Breast epithelium (tissue), 4 donors: ENCODE measurements around the gene ANKRD53. TPM values are rescaled to one million over a fixed set of nuclear protein-coding genes. Genes with fewer than 3 reads are reported as not detected.

Source experiments
- DNase-seq, 2 donors: peaks; one replicate each; pipeline ENCODE4 v3.0.0-alpha.2; 2019; ENCODE audit warnings: low spot score in 2 of 2
- H3K27ac ChIP-seq, 2 donors: fragments of 200-600 bp; sonication (generic) in 1 of 2; one replicate each; pipeline ENCODE4 v1.5.1; 2016 to 2019; ENCODE audit warnings: mild to moderate bottlenecking in 1 of 2
- H3K27me3 ChIP-seq, 2 donors: fragments of 200-600 bp; sonication (generic) in 1 of 2; one replicate each; pipeline versions ENCODE4 v1.5.1 to v1.6.0; 2017 to 2019; ENCODE audit warnings: control low read depth in 1 of 2, mild to moderate bottlenecking in 1 of 2
- H3K36me3 ChIP-seq: fragments of 200-600 bp; one replicate; pipeline ENCODE4 v1.5.1; 2019
- H3K4me1 ChIP-seq, 2 donors: fragments of 200-600 bp; sonication (generic); one replicate each; pipeline ENCODE4 v1.5.1; 2016 to 2019; ENCODE audit warnings: control low read depth in 1 of 2
- H3K4me3 ChIP-seq, 3 donors: fragments of 200-600 bp; sonication (generic); 1 replicate in 2 of 3; 2 replicates in 1 of 3; pipeline ENCODE4 v1.5.1; 2016 to 2019; ENCODE audit warnings: mild to moderate bottlenecking in 3 of 3, moderate library complexity in 2 of 3
- H3K9me3 ChIP-seq, 2 donors: fragments of 200-600 bp; sonication (generic) in 1 of 2; one replicate each; pipeline ENCODE4 v1.5.1; 2016 to 2019; ENCODE audit warnings: control low read depth in 1 of 2
- CTCF ChIP-seq, 3 donors: fragments of 450-650 bp; IDR thresholded peaks; one replicate each; pipeline ENCODE4 v1.5.1; 2016 to 2017; ENCODE audit warnings: antibody characterized with exemption in 3 of 3, mild to moderate bottlenecking in 3 of 3, moderate library complexity in 3 of 3
- POLR2A ChIP-seq: fragments of 450-650 bp; IDR thresholded peaks from one replicate; pipeline ENCODE4 v1.6.1; 2016; ENCODE audit warnings: antibody characterized with exemption, mild to moderate bottlenecking, moderate library complexity
- POLR2AphosphoS5 ChIP-seq, 3 donors: sonication (generic); formaldehyde crosslinking; IDR thresholded peaks; one replicate each; pipeline ENCODE4 v1.6.1; 2017; ENCODE audit warnings: antibody characterized with exemption in 3 of 3
- intact Hi-C: fragments of 100-400 bp; cut with DNase I; formaldehyde crosslinking; loops from one replicate; pipeline ENCODE4 v1.15.1; 2023; ENCODE audit warnings: low total_unique reads
- total RNA-seq, 3 donors: library from RNA; depleted of rRNA; stranded (reverse); fragments of >200 nt; gene quantifications; one replicate each; pipeline ENCODE4 v1.1.0, GENCODE V29; 2016

Gene ANKRD53
- total RNA-seq, 3 donors from 2014 or later, result 2.8 to 4.9 (median 3.2) TPM

GRCh38 chr2:71003396-71003795 is 25.0 kb downstream of the ANKRD53 start:
- no peaks in the 10 kb centered on the region for H3K27me3 ChIP-seq
- intact Hi-C loops, result no loop called here
- no peak for DNase-seq

GRCh38 chr2:71003966-71004755 is 25.7 kb downstream of the ANKRD53 start:
- intact Hi-C loops, result no loop called here
- no peaks in the 10 kb centered on the region for H3K27me3 ChIP-seq
- no peak overlapping the region for H3K4me3 ChIP-seq
- H3K36me3 ChIP-seq, result no peaks in the 10 kb centered on the region
- TF ChIP-seq POLR2AphosphoS5 (IDR thresholded peaks at IDR 0.05) (no peak), POLR2A (no peak), CTCF (IDR thresholded peaks at IDR 0.05) (no peak)
- no peaks in the 10 kb centered on the region for H3K9me3 ChIP-seq
- H3K4me1 ChIP-seq, result no peaks in the 10 kb centered on the region
- no peak for DNase-seq
- no peak overlapping the region for H3K27ac ChIP-seq

More at GRCh38 chr2:71003396-71003795, 25.0 kb downstream of the ANKRD53 start:
- Histone ChIP-seq H3K9me3 (no peaks in the 10 kb centered on the region), H3K27ac (no peak overlapping the region), H3K4me1 (no peaks in the 10 kb centered on the region), H3K36me3 (no peaks in the 10 kb centered on the region), H3K4me3 (no peak overlapping the region)
- TF ChIP-seq POLR2AphosphoS5 (IDR thresholded peaks at IDR 0.05) (no peak), POLR2A (no peak), CTCF (IDR thresholded peaks at IDR 0.05) (no peak)

- Histone ChIP-seq H3K4me1 (no peaks in the 10 kb centered on the region), H3K27me3 (no peaks in the 10 kb centered on the region), H3K27ac (no peak overlapping the region), H3K4me3 (no peak overlapping the region), H3K36me3 (no peaks in the 10 kb centered on the region), H3K9me3 (no peaks in the 10 kb centered on the region)
- intact Hi-C loops, result no loop called here
- no peak for TF ChIP-seq POLR2AphosphoS5 (IDR thresholded peaks at IDR 0.05)
- TF ChIP-seq POLR2A, result no peak
- no peak for TF ChIP-seq CTCF (IDR thresholded peaks at IDR 0.05)
- DNase-seq, result no peak
Observed at GRCh38 chr2:71004857-71005256, 26.4 kb downstream of the ANKRD53 start.

GRCh38 chr2:71005271-71006202 is 27.1 kb downstream of the ANKRD53 start:
- DNase-seq, result no peak
- Histone ChIP-seq H3K9me3 (no peaks in the 10 kb centered on the region), H3K4me3 (no peak overlapping the region), H3K4me1 (no peaks in the 10 kb centered on the region), H3K27me3 (no peaks in the 10 kb centered on the region), H3K36me3 (no peaks in the 10 kb centered on the region), H3K27ac (no peak overlapping the region)
- intact Hi-C loops, result no loop called here
- no peak for TF ChIP-seq CTCF (IDR thresholded peaks at IDR 0.05)
- no peak for TF ChIP-seq POLR2A
- TF ChIP-seq POLR2AphosphoS5 (IDR thresholded peaks at IDR 0.05), result no peak

- DNase-seq, result no peak
- Histone ChIP-seq H3K36me3 (no peaks in the 10 kb centered on the region), H3K27ac (no peak overlapping the region), H3K4me3 (no peak overlapping the region), H3K27me3 (no peaks in the 10 kb centered on the region), H3K9me3 (no peaks in the 10 kb centered on the region), H3K4me1 (no peaks in the 10 kb centered on the region)
- TF ChIP-seq POLR2AphosphoS5 (IDR thresholded peaks at IDR 0.05) (no peak), CTCF (IDR thresholded peaks at IDR 0.05) (no peak), POLR2A (no peak)
- intact Hi-C loops, result no loop called here
Observed at GRCh38 chr2:71006323-71006722, 27.9 kb downstream of the ANKRD53 start.
